ENCODE measurements around the gene WNT3A.

WNT3A gene

GRCh38 chr1:228074954-228075730, 68.3 kb downstream of the WNT3A start:
- ChIA-PET POLR2A (no interaction called here), CTCF (interaction anchor here (1.0 to 1.7 kb wide), 4 partner anchors 12 to 76 kb away, joined by 3 to 7 read pairs (median 4); no protein-coding TSS in a partner anchor)
- H3K4me3 ChIP-seq (ENCODE audit: control insufficient read depth in 1 of 7, extremely low read depth in 1 of 7, insufficient read depth in 4 of 7, low read depth in 2 of 7, low read length in 6 of 7), result no peak overlapping the region
- no peaks in the 10 kb centered on the region for H3K4me1 ChIP-seq (ENCODE audit: control extremely low read depth in 1 of 4, control insufficient read depth in 4 of 4, insufficient read depth in 4 of 4, low read length in 3 of 4)
- no peak for DNase-seq
- no peaks in the 10 kb centered on the region for H3K9me3 ChIP-seq (ENCODE audit: control extremely low read depth in 1 of 5, control insufficient read depth in 4 of 5, insufficient read depth in 2 of 5, low read depth in 1 of 5, low read length in 4 of 5)
- no peaks in the 10 kb centered on the region for H3K36me3 ChIP-seq (ENCODE audit: control insufficient read depth in 4 of 4, insufficient read depth in 4 of 4, low read length in 3 of 4)
- H3K27me3 ChIP-seq (replicated peaks in 2 of 5; ENCODE audit: control insufficient read depth in 4 of 5, insufficient read depth in 5 of 5, low read length in 4 of 5), result peaks cover 0 to 30% (median 10%) of the 10 kb centered on the region in 5 experiments
- no peak overlapping the region for H3K27ac ChIP-seq (ENCODE audit: insufficient read depth in 1 of 2, low read depth in 1 of 2, low read length in 2 of 2, poor library complexity in 1 of 2, severe bottlenecking in 2 of 2)
- WGBS (ENCODE audit: insufficient coverage), result 69% methylated on average over 17 of the region's 18 CpGs

DNA sequence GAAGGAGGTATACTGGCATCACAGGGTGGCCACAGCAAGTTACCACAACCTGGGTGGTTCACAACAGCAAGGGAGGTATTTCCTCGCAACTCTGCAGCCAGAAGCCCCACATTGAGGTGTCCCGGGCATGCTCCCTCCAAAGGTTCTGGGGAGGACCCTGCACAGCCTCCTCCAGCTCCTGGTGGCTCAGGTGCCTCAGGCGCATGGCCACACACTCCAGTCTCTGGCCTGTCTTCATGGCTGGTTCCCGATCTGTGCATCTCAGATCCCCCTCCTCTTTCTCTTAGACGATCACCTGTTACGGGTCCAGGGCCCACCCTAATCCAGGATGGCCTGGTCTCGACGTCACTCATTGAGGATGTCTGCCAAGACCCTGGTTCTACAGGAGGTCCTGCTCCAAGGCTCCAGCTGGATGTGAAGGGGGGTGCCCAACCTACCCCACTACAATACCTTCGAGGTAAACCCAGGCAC, 69.0 kb downstream of the WNT3A start:
- Histone ChIP-seq H3K9me3 (ENCODE audit: control extremely low read depth in 1 of 5, control insufficient read depth in 4 of 5, insufficient read depth in 2 of 5, low read depth in 1 of 5, low read length in 4 of 5) (no peaks in the 10 kb centered on the region), H3K36me3 (ENCODE audit: control insufficient read depth in 4 of 4, insufficient read depth in 4 of 4, low read length in 3 of 4) (no peaks in the 10 kb centered on the region), H3K27ac (ENCODE audit: insufficient read depth in 1 of 2, low read depth in 1 of 2, low read length in 2 of 2, poor library complexity in 1 of 2, severe bottlenecking in 2 of 2) (no peak overlapping the region), H3K4me3 (ENCODE audit: control insufficient read depth in 1 of 7, extremely low read depth in 1 of 7, insufficient read depth in 4 of 7, low read depth in 2 of 7, low read length in 6 of 7) (no peak overlapping the region), H3K4me1 (ENCODE audit: control extremely low read depth in 1 of 4, control insufficient read depth in 4 of 4, insufficient read depth in 4 of 4, low read length in 3 of 4) (no peaks in the 10 kb centered on the region), H3K27me3 (replicated peaks in 2 of 5; ENCODE audit: control insufficient read depth in 4 of 5, insufficient read depth in 5 of 5, low read length in 4 of 5) (peaks cover 0 to 23% (median 6%) of the 10 kb centered on the region in 5 experiments)
- 96% methylated on average over 9 of the region's 9 CpGs for WGBS (ENCODE audit: insufficient coverage)
- ChIA-PET POLR2A (no interaction called here), CTCF (interaction anchor here (1.7 to 2.8 kb wide), 2 partner anchors 11 to 70 kb away, joined by 3 to 9 read pairs; no protein-coding TSS in a partner anchor)
- DNase-seq, result no peak

- Histone ChIP-seq H3K9me3 (ENCODE audit: control extremely low read depth in 1 of 5, control insufficient read depth in 4 of 5, insufficient read depth in 2 of 5, low read depth in 1 of 5, low read length in 4 of 5) (no peaks in the 10 kb centered on the region), H3K4me1 (ENCODE audit: control extremely low read depth in 1 of 4, control insufficient read depth in 4 of 4, insufficient read depth in 4 of 4, low read length in 3 of 4) (peaks cover 0 to 9% (median 8%) of the 10 kb centered on the region in 4 experiments), H3K27ac (ENCODE audit: insufficient read depth in 1 of 2, low read depth in 1 of 2, low read length in 2 of 2, poor library complexity in 1 of 2, severe bottlenecking in 2 of 2) (no peak overlapping the region), H3K36me3 (ENCODE audit: control insufficient read depth in 4 of 4, insufficient read depth in 4 of 4, low read length in 3 of 4) (no peaks in the 10 kb centered on the region), H3K27me3 (replicated peaks in 2 of 5; ENCODE audit: control insufficient read depth in 4 of 5, insufficient read depth in 5 of 5, low read length in 4 of 5) (peaks cover 0 to 12% (median 0%) of the 10 kb centered on the region in 5 experiments), H3K4me3 (ENCODE audit: control insufficient read depth in 1 of 7, extremely low read depth in 1 of 7, insufficient read depth in 4 of 7, low read depth in 2 of 7, low read length in 6 of 7) (no peak overlapping the region)
- DNase-seq, result no peak
- CTCF ChIA-PET, result interaction anchor here (0.7 to 2.8 kb wide), 4 partner anchors 10 to 78 kb away, joined by 3 to 9 read pairs (median 5); no protein-coding TSS in a partner anchor
- POLR2A ChIA-PET, result no interaction called here
- WGBS (ENCODE audit: insufficient coverage), result 96% methylated on average over 9 of the region's 9 CpGs
Observed at GRCh38 chr1:228076796-228077430, 70.1 kb downstream of the WNT3A start.

- CTCF ChIA-PET, result interaction anchor here (0.7 to 2.8 kb wide), 3 partner anchors 72 to 79 kb away, joined by 3 to 9 read pairs (median 7); no protein-coding TSS in a partner anchor
- POLR2A ChIA-PET, result no interaction called here
- H3K9me3 ChIP-seq (ENCODE audit: control extremely low read depth in 1 of 5, control insufficient read depth in 4 of 5, insufficient read depth in 2 of 5, low read depth in 1 of 5, low read length in 4 of 5), result no peaks in the 10 kb centered on the region
- peaks cover 0 to 12% (median 10%) of the 10 kb centered on the region in 4 experiments for H3K4me1 ChIP-seq (ENCODE audit: control extremely low read depth in 1 of 4, control insufficient read depth in 4 of 4, insufficient read depth in 4 of 4, low read length in 3 of 4)
- H3K36me3 ChIP-seq (ENCODE audit: control insufficient read depth in 4 of 4, insufficient read depth in 4 of 4, low read length in 3 of 4), result no peaks in the 10 kb centered on the region
- no peak overlapping the region for H3K27ac ChIP-seq (ENCODE audit: insufficient read depth in 1 of 2, low read depth in 1 of 2, low read length in 2 of 2, poor library complexity in 1 of 2, severe bottlenecking in 2 of 2)
- DNase-seq, result no peak
- H3K27me3 ChIP-seq (replicated peaks in 2 of 5; ENCODE audit: control insufficient read depth in 4 of 5, insufficient read depth in 5 of 5, low read length in 4 of 5), result peaks cover 0 to 5% (median 0%) of the 10 kb centered on the region in 5 experiments
- 85% methylated on average over 8 of the region's 10 CpGs for WGBS (ENCODE audit: insufficient coverage)
- H3K4me3 ChIP-seq (ENCODE audit: control insufficient read depth in 1 of 7, extremely low read depth in 1 of 7, insufficient read depth in 4 of 7, low read depth in 2 of 7, low read length in 6 of 7), result no peak overlapping the region
Observed at GRCh38 chr1:228077565-228078330, 71.0 kb downstream of the WNT3A start.

DNA sequence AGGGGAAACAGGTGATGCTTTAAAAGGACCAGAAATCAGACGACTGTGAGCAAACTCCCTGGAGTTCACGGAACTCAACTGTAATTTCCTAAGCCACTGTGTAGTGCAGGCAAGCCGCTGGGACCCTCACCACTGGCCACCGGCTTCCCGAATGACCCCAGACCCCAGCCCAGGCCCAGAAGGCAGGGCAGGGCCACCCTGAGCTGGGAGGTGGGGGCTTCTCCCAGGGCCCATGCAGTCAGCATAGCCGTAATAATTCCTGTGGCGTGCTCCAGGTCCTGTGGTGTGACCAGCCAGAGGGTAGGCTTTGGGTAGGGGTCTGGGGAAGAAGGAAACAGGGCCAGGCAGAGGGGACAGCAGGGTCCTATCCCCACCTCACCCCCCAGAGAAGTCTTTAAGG, 72.2 kb downstream of the WNT3A start:
- CTCF ChIA-PET, result no interaction called here

DNA sequence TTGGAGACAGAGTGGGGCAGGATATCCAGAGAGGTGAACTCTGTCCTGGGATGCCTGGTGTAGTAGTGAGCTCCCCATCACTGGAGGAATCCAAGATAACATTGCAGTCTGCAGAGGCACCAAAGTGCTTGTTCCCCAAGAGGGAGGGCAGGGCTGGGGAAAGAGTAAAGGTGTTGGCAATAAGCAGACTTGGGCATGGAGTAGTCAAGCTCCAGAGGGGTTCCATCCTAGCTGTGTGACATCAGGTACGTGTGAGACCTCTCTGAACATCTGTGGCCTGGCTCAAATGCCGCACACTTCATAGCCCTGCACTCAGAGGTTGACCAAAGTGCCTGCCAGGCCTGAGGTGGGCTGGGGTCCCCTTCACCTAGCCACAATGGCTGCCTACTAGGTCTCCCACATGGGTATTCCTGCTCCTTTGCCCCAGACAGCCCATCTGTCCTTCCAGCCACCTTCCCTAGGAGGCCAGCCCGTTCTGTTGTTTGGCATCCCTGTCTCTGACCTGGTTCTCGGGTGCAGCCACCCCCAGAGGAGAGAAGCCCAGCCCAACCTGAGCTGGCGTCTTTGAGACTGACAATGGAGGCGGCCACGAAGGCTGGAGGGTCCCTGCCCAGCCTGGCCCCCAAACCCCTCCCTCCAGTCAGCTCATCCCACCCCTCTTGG, 72.9 kb downstream of the WNT3A start:
- Histone ChIP-seq H3K9me3 (ENCODE audit: control extremely low read depth in 1 of 5, control insufficient read depth in 4 of 5, insufficient read depth in 2 of 5, low read depth in 1 of 5, low read length in 4 of 5) (no peaks in the 10 kb centered on the region), H3K27ac (ENCODE audit: insufficient read depth in 1 of 2, low read depth in 1 of 2, low read length in 2 of 2, poor library complexity in 1 of 2, severe bottlenecking in 2 of 2) (no peak overlapping the region), H3K4me3 (ENCODE audit: control insufficient read depth in 1 of 7, extremely low read depth in 1 of 7, insufficient read depth in 4 of 7, low read depth in 2 of 7, low read length in 6 of 7) (no peak overlapping the region), H3K27me3 (replicated peaks in 2 of 5; ENCODE audit: control insufficient read depth in 4 of 5, insufficient read depth in 5 of 5, low read length in 4 of 5) (no peaks in the 10 kb centered on the region), H3K36me3 (ENCODE audit: control insufficient read depth in 4 of 4, insufficient read depth in 4 of 4, low read length in 3 of 4) (peaks cover 0 to 8% (median 0%) of the 10 kb centered on the region in 4 experiments), H3K4me1 (ENCODE audit: control extremely low read depth in 1 of 4, control insufficient read depth in 4 of 4, insufficient read depth in 4 of 4, low read length in 3 of 4) (peaks cover 6 to 27% (median 24%) of the 10 kb centered on the region in 4 experiments)
- no peak for DNase-seq
- CTCF ChIA-PET, result interaction anchor here (1.9 kb wide), 1 partner anchor 20 kb away, joined by 4 read pairs; no protein-coding TSS in a partner anchor
- WGBS (ENCODE audit: insufficient coverage), result 100% methylated on average over 3 of the region's 7 CpGs
- POLR2A ChIA-PET, result no interaction called here

More for the DNA sequence above, 72.2 kb downstream of the WNT3A start:
- 90% methylated on average over 5 of the region's 7 CpGs for WGBS (ENCODE audit: insufficient coverage)
- POLR2A ChIA-PET, result no interaction called here
- no peak for DNase-seq
- Histone ChIP-seq H3K9me3 (ENCODE audit: control extremely low read depth in 1 of 5, control insufficient read depth in 4 of 5, insufficient read depth in 2 of 5, low read depth in 1 of 5, low read length in 4 of 5) (no peaks in the 10 kb centered on the region), H3K4me1 (ENCODE audit: control extremely low read depth in 1 of 4, control insufficient read depth in 4 of 4, insufficient read depth in 4 of 4, low read length in 3 of 4) (peaks cover under 1 to 20% (median 17%) of the 10 kb centered on the region in 4 experiments), H3K27me3 (replicated peaks in 2 of 5; ENCODE audit: control insufficient read depth in 4 of 5, insufficient read depth in 5 of 5, low read length in 4 of 5) (peaks cover 0 to 3% (median 0%) of the 10 kb centered on the region in 5 experiments), H3K36me3 (ENCODE audit: control insufficient read depth in 4 of 4, insufficient read depth in 4 of 4, low read length in 3 of 4) (peaks cover 0 to 3% (median 0%) of the 10 kb centered on the region in 4 experiments), H3K4me3 (ENCODE audit: control insufficient read depth in 1 of 7, extremely low read depth in 1 of 7, insufficient read depth in 4 of 7, low read depth in 2 of 7, low read length in 6 of 7) (no peak overlapping the region), H3K27ac (ENCODE audit: insufficient read depth in 1 of 2, low read depth in 1 of 2, low read length in 2 of 2, poor library complexity in 1 of 2, severe bottlenecking in 2 of 2) (no peak overlapping the region)

Data from common myeloid progenitor, CD34-positive (primary cell).